Right lobe of liver (tissue), 6 donors: Measurements from ENCODE around the gene TMEM88. TPM values are rescaled to one million over a fixed set of nuclear protein-coding genes. Genes with fewer than 3 reads are reported as not detected.

Experiments
- ATAC-seq, 4 donors: fragments of 200-7000 bp; cut with Tn5 transposase; one replicate each; pipeline ENCODE4 v1.9.1; 2020; ENCODE audit warnings: mild to moderate bottlenecking in 4 of 4, moderate library complexity in 4 of 4
- DNase-seq, 3 donors: peaks; one replicate each; pipeline ENCODE4 v3.0.0-alpha.2; 2020
- H3K27ac ChIP-seq, 3 donors: fragments of 200-600 bp; one replicate each; pipeline ENCODE4 v1.8.0; 2022
- H3K27me3 ChIP-seq, 2 donors: fragments of 200-600 bp; one replicate each; pipeline ENCODE4 v1.8.0; 2022
- H3K36me3 ChIP-seq, 4 donors: fragments of 200-600 bp; sonication (generic) in 1 of 4; one replicate each; pipeline versions ENCODE4 v1.5.1 to v1.8.0; 2017 to 2022; ENCODE audit warnings: control low read depth in 1 of 4
- H3K4me1 ChIP-seq, 4 donors: fragments of 200-600 bp; sonication (generic) in 1 of 4; one replicate each; pipeline versions ENCODE4 v1.5.1 to v1.8.0; 2017 to 2022; ENCODE audit warnings: control low read depth in 1 of 4
- H3K4me3 ChIP-seq, 3 donors: fragments of 200-600 bp; one replicate each; pipeline ENCODE4 v1.8.0; 2022
- H3K9me3 ChIP-seq, 4 donors: fragments of 200-600 bp; sonication (generic) in 1 of 4; one replicate each; pipeline versions ENCODE4 v1.5.1 to v1.8.0; 2017 to 2022; ENCODE audit warnings: control low read depth in 1 of 4
- CTCF ChIP-seq, 4 donors: fragments of 200-600 bp in 3 of 4; fragments of 450-650 bp in 1 of 4; IDR thresholded peaks; one replicate each; pipeline versions ENCODE4 v1.5.1 to v1.8.0; 2016 to 2022; ENCODE audit warnings: antibody characterized with exemption in 4 of 4, mild to moderate bottlenecking in 2 of 4
- POLR2A ChIP-seq: fragments of 450-650 bp; IDR thresholded peaks from one replicate; pipeline ENCODE4 v1.6.1; 2017; ENCODE audit warnings: antibody characterized with exemption, mild to moderate bottlenecking
- WGBS: methylation state at CpG from one replicate; pipeline ENCODE4 v1.1.6; 2018; ENCODE audit warnings: low coverage, low lambda C conversion rate; ENCODE audit not compliant: insufficient coverage; ENCODE audit errors: missing lambda C conversion rate; 5-methylcytosine and 5-hydroxymethylcytosine counted together
- intact Hi-C, 2 donors: fragments of 100-400 bp; cut with DNase I; formaldehyde crosslinking; loops; one replicate each; pipeline versions ENCODE4 v1.11.2 to v1.14.1; 2022
- total RNA-seq, 6 experiments: library from RNA; depleted of rRNA in 2 of 6; stranded (reverse); fragments of >200 nt in 2 of 6; fragmentation: NEBNext Ultra II Directional in 3 of 6; extraction: Animal tissue kit (Norgen Biotek cat#: 25700) in 3 of 6; gene quantifications; one replicate each; pipeline versions ENCODE4 v1.1.0 to v1.2.4, GENCODE V29; 2016 to 2023
- donor health status: DM: no; HTN: yes; CAD: no.
- donor health status: DM: no; HTN: no; CAD: no.
- donor health status: DM: no; HTN: no; CAD: no.
- donor health status: DM: no; HTN: yes; CAD: no.
- donor health status: DM: no; HTN: yes; CAD: no.

TMEM88 gene
- total RNA-seq, 6 experiments from 2014 or later, result 0.74 to 2.4 (median 1.2) TPM

DNA sequence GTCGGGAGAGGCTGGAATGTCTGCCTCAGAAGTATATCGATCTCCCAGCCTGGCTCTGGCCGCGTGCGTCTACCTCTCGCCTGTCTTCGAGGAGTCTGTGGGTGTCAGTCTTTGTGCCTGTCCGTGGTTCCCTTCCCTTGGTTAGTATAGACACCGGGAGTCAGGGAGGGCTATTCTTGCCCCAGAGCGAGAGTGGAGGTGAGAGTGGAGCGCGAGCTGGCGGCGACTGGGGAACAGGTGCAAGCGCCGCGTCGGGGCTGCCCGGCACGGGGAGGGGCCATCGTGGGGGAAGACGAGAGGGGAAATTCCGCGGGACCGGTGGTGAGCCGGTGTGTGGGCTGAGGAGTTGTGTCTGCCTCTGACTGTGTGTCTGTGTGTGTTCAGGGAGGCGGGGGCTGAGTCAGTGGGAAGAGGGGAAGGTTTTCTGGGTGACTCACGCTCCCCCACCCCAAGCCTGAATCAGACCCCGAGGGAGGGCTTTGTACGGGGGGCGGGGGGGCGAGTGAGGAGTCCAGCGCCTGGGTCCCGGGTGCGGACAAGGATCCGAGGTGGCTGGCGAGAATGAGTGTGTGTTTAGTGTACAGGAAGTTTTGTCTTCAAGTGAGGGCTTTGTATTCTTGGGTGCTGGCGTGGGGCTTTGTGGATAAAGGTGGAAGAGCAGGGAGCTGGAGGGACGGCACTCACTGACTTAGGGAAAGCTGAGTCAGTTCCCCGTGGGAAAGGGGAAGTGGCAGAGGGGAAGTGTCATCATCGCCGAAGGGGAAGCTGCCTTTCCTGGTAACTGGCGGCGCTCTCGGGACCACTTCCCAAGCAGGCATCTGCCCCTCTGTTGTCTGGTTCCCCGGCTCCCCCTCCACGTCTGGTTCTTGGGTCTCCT, 12.2 kb upstream of the TMEM88 start:
- DNase-seq, result peak; percentile 76 to 84 (median 83)
- Histone ChIP-seq H3K36me3 (peaks cover 0 to 19% (median 7%) of the 10 kb centered on the region in 4 donors), H3K27ac (peak overlapping the region; percentile 99), H3K4me1 (peaks cover 0 to 37% (median 10%) of the 10 kb centered on the region in 4 donors), H3K4me3 (peak overlapping the region; percentile 73 to 98 (median 81)), H3K9me3 (no peaks in the 10 kb centered on the region), H3K27me3 (no peaks in the 10 kb centered on the region)
- peak; percentile 4 to 29 (median 16) for ATAC-seq
- intact Hi-C loops, result no loop called here
- 1% methylated on average over 40 of the region's 47 CpGs for WGBS
- no peak for TF ChIP-seq CTCF (IDR thresholded peaks at IDR 0.05)
- peak; percentile 41 for TF ChIP-seq POLR2A

DNA sequence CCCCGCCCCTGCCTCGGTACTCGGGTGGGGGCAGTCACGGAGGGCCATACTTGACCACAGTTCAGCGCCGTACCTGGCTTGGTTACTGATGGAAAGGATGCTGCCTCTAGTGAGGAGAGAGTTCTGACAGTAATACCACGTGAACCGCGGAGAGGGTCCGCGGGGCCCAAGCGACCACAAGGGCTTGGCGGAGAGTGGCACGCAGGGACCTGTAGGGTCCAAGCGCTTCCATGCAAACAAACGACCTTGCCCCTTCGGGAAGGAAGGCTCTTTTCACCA, 11.7 kb upstream of the TMEM88 start:
- no peak for TF ChIP-seq POLR2A
- no peak for TF ChIP-seq CTCF (IDR thresholded peaks at IDR 0.05)
- Histone ChIP-seq H3K27me3 (no peaks in the 10 kb centered on the region), H3K4me3 (peak overlapping the region; percentile 73 to 98 (median 81)), H3K4me1 (peaks cover 0 to 34% (median 10%) of the 10 kb centered on the region in 4 donors), H3K36me3 (peaks cover 0 to 19% (median 7%) of the 10 kb centered on the region in 4 donors), H3K27ac (peak overlapping the region; percentile 99), H3K9me3 (no peaks in the 10 kb centered on the region)
- ATAC-seq (no peak), DNase-seq (no peak)
- intact Hi-C loops, result no loop called here
- 0% methylated on average over 12 of the region's 17 CpGs for WGBS

- intact Hi-C loops, result no loop called here
- Histone ChIP-seq H3K36me3 (peaks cover 0 to 21% (median 7%) of the 10 kb centered on the region in 4 donors), H3K27ac (peak overlapping the region; percentile 99), H3K4me1 (peaks cover 0 to 32% (median 10%) of the 10 kb centered on the region in 4 donors), H3K4me3 (peak overlapping the region; percentile 73 to 98 (median 81)), H3K27me3 (no peaks in the 10 kb centered on the region), H3K9me3 (no peaks in the 10 kb centered on the region)
- under 1% methylated on average over 44 of the region's 61 CpGs for WGBS
- ATAC-seq, result peak; percentile 48 to 59 (median 54)
- TF ChIP-seq CTCF (IDR thresholded peaks at IDR 0.05) (no peak), POLR2A (peak; percentile 84)
- DNase-seq, result peak; percentile 91 to 92 (median 91)
Observed at GRCh38 chr17:7843536-7844291, 11.2 kb upstream of the TMEM88 start.

DNA sequence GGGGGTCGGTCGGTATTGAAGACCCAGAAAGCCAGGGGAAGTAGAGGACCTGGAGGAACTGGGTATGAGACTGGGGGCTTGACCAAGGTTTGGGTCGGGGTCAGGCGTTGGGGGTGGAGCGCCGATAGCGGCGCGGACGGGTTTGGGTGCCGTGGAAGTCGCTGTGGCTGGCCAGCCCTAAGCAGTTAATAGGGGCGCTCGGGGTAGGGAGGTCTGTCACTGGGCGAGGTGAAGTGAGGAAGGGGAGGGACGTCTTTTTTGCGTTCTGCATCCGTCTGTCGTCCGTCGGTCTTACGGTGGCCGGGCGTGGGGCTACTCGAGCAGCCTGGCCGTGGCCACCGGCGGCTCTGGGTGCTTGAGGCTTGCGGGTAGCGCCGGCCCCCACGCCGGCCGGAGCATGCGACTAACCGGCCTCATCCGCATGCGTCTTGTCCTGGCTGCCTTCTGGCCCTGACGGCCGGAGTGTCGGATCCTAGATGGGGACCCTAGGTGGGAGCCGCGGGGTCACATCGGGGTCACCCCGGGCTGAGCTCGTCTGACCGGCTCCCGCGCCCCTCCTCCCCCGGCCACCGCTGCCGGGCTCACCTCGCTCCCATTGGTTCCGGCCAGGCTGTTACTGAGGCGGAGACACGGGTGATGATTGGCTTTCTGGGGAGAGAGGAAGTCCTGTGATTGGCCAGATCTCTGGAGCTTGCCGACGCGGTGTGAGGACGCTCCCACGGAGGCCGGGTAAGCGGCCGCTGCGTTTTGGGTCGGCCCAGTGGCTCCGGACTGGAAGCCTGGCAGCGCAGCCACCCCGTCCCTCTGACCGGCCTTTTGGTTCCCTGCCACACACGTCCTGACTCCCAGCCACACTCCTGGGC, 10.3 kb upstream of the TMEM88 start:
- Histone ChIP-seq H3K27me3 (no peaks in the 10 kb centered on the region), H3K4me3 (peak overlapping the region; percentile 73 to 98 (median 81)), H3K27ac (peak overlapping the region; percentile 99), H3K9me3 (no peaks in the 10 kb centered on the region), H3K36me3 (peaks cover 0 to 27% (median 10%) of the 10 kb centered on the region in 4 donors), H3K4me1 (peaks cover 0 to 24% (median 10%) of the 10 kb centered on the region in 4 donors)
- ATAC-seq (peak; percentile 48 to 75 (median 66)), DNase-seq (peak; percentile 93 to 96 (median 94))
- intact Hi-C loops, result no loop called here
- 0% methylated on average over 8 of the region's 71 CpGs for WGBS
- no peak for TF ChIP-seq CTCF (IDR thresholded peaks at IDR 0.05)
- TF ChIP-seq POLR2A, result peak; percentile 86
